Endothelial cell of umbilical vein (primary cell): Measurements from ENCODE around the gene EIF3K.

Source experiments
- EZH2 ChIP-seq: IDR thresholded peaks from 2 replicates; pipeline ENCODE4 v1.6.1; 2012; ENCODE audit warnings: borderline replicate concordance, low read depth, mild to moderate bottlenecking, moderate library complexity, low read length, inconsistent platforms; ENCODE audit not compliant: severe bottlenecking
- FOS ChIP-seq: IDR thresholded peaks from 2 replicates; pipeline ENCODE4 v1.6.1; 2011; ENCODE audit warnings: mild to moderate bottlenecking, low read length, moderate library complexity, borderline replicate concordance; ENCODE audit not compliant: insufficient read depth
- JUN ChIP-seq: IDR thresholded peaks from 2 replicates; pipeline ENCODE4 v1.6.1; 2011; ENCODE audit warnings: borderline replicate concordance, low read depth; ENCODE audit not compliant: insufficient read length, insufficient read depth
- MYC ChIP-seq: IDR thresholded peaks from one replicate; pipeline ENCODE4 v1.6.1; 2011; ENCODE audit warnings: mild to moderate bottlenecking, low read depth, low read length
- POLR2A ChIP-seq: IDR thresholded peaks from 2 replicates; pipeline ENCODE4 v1.6.1; 2012; ENCODE audit warnings: low read depth, mild to moderate bottlenecking, control low read depth, low read length
- POLR2AphosphoS5 ChIP-seq: IDR thresholded peaks from 2 replicates; pipeline ENCODE4 v1.6.1; 2012; ENCODE audit warnings: low read depth, mild to moderate bottlenecking, control low read depth, low read length, moderate library complexity; ENCODE audit not compliant: insufficient read depth
- TF ChIP-seq, protein P1 (sequence below): IDR thresholded peaks from 2 replicates; pipeline ENCODE4 v1.6.1; 2011; ENCODE audit not compliant: insufficient read depth, insufficient read length
- TF ChIP-seq, protein P2 (sequence below), 2 donors: IDR thresholded peaks; 1 replicate in 1 of 2; 2 replicates in 1 of 2; pipeline ENCODE4 v1.5.1; 2011; ENCODE audit warnings: low read length in 2 of 2, mild to moderate bottlenecking in 2 of 2, moderate library complexity in 2 of 2, control low read depth in 1 of 2, inconsistent platforms in 1 of 2, low read depth in 1 of 2; ENCODE audit not compliant: insufficient read depth in 1 of 2; ENCODE audit errors: extremely low read depth in 1 of 2

- TF ChIP-seq, protein P1, sequence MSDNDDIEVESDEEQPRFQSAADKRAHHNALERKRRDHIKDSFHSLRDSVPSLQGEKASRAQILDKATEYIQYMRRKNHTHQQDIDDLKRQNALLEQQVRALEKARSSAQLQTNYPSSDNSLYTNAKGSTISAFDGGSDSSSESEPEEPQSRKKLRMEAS, result no peak
- TF ChIP-seq, protein P2, sequence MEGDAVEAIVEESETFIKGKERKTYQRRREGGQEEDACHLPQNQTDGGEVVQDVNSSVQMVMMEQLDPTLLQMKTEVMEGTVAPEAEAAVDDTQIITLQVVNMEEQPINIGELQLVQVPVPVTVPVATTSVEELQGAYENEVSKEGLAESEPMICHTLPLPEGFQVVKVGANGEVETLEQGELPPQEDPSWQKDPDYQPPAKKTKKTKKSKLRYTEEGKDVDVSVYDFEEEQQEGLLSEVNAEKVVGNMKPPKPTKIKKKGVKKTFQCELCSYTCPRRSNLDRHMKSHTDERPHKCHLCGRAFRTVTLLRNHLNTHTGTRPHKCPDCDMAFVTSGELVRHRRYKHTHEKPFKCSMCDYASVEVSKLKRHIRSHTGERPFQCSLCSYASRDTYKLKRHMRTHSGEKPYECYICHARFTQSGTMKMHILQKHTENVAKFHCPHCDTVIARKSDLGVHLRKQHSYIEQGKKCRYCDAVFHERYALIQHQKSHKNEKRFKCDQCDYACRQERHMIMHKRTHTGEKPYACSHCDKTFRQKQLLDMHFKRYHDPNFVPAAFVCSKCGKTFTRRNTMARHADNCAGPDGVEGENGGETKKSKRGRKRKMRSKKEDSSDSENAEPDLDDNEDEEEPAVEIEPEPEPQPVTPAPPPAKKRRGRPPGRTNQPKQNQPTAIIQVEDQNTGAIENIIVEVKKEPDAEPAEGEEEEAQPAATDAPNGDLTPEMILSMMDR (IDR thresholded peaks at IDR 0.05; ENCODE audit: extremely low read depth in 1 of 2, insufficient read depth in 1 of 2, low read depth in 1 of 2, low read length in 2 of 2), result no peak
- no peak for TF ChIP-seq POLR2AphosphoS5
- TF ChIP-seq POLR2A, result no peak
- no peak for TF ChIP-seq EZH2
- TF ChIP-seq MYC, result no peak
- no peak for TF ChIP-seq FOS
- no peak for TF ChIP-seq JUN
Measured at GRCh38 chr19:38675611-38676010, 56.6 kb downstream of the EIF3K start.
